ENCODE measurements around the gene HIVEP3. TPM values are rescaled to one million over a fixed set of nuclear protein-coding genes. Genes with fewer than 3 reads are reported as not detected.

Gene HIVEP3
- total RNA-seq, 1 donor from 2014 or later, result 11.6 TPM

- TF ChIP-seq CTCF (IDR thresholded peaks at IDR 0.05), result no peak
- no peak overlapping the region for H3K27ac ChIP-seq
- intact Hi-C loops (cut with DNase I), result no loop called here
- no peaks in the 10 kb centered on the region for H3K9me3 ChIP-seq
- no peaks in the 10 kb centered on the region for H3K27me3 ChIP-seq (ENCODE audit: low read depth)
- DNase-seq (no peak), ATAC-seq (no peak)
- no peaks in the 10 kb centered on the region for H3K36me3 ChIP-seq
- H3K4me3 ChIP-seq, result no peak overlapping the region
- H3K4me1 ChIP-seq, result no peaks in the 10 kb centered on the region
Observed at GRCh38 chr1:41547781-41548560, 370.8 kb downstream of the HIVEP3 start.

- Histone ChIP-seq H3K4me1 (no peaks in the 10 kb centered on the region), H3K36me3 (no peaks in the 10 kb centered on the region), H3K4me3 (no peak overlapping the region), H3K27me3 (ENCODE audit: low read depth) (no peaks in the 10 kb centered on the region), H3K9me3 (no peaks in the 10 kb centered on the region), H3K27ac (no peak overlapping the region)
- no peak for ATAC-seq
- intact Hi-C loops (cut with DNase I), result no loop called here
- no peak for DNase-seq
- no peak for TF ChIP-seq CTCF (IDR thresholded peaks at IDR 0.05)
Observed at GRCh38 chr1:41547336-41547735, 371.4 kb downstream of the HIVEP3 start.

- H3K4me3 ChIP-seq, result no peak overlapping the region
- DNase-seq, result no peak
- no peak for TF ChIP-seq CTCF (IDR thresholded peaks at IDR 0.05)
- no peak for ATAC-seq
- H3K4me1 ChIP-seq, result no peaks in the 10 kb centered on the region
- no peaks in the 10 kb centered on the region for H3K36me3 ChIP-seq
- no peaks in the 10 kb centered on the region for H3K27me3 ChIP-seq (ENCODE audit: low read depth)
- intact Hi-C loops (cut with DNase I), result no loop called here
- no peak overlapping the region for H3K27ac ChIP-seq
- no peaks in the 10 kb centered on the region for H3K9me3 ChIP-seq
Observed at GRCh38 chr1:41546833-41547135, 371.9 kb downstream of the HIVEP3 start.

- no peak overlapping the region for H3K27ac ChIP-seq
- H3K27me3 ChIP-seq (ENCODE audit: low read depth), result no peaks in the 10 kb centered on the region
- H3K4me1 ChIP-seq, result no peaks in the 10 kb centered on the region
- H3K36me3 ChIP-seq, result no peaks in the 10 kb centered on the region
- TF ChIP-seq CTCF (IDR thresholded peaks at IDR 0.05), result no peak
- H3K9me3 ChIP-seq, result no peaks in the 10 kb centered on the region
- DNase-seq (no peak), ATAC-seq (peak; percentile 52 to 69)
- no peak overlapping the region for H3K4me3 ChIP-seq
- intact Hi-C loops (cut with DNase I), result no loop called here
Observed at GRCh38 chr1:41545996-41546832, 372.5 kb downstream of the HIVEP3 start.

- Histone ChIP-seq H3K9me3 (no peaks in the 10 kb centered on the region), H3K27me3 (ENCODE audit: low read depth) (no peaks in the 10 kb centered on the region), H3K4me1 (peaks cover 9% of the 10 kb centered on the region), H3K36me3 (no peaks in the 10 kb centered on the region), H3K4me3 (no peak overlapping the region), H3K27ac (no peak overlapping the region)
- ATAC-seq (no peak), DNase-seq (no peak)
- TF ChIP-seq CTCF (IDR thresholded peaks at IDR 0.05), result no peak
- intact Hi-C loops (cut with DNase I), result no loop called here
Observed at GRCh38 chr1:41542196-41542930, 376.4 kb downstream of the HIVEP3 start.
